ENCODE measurements around the gene MAP2K3. TPM values are rescaled to one million over a fixed set of nuclear protein-coding genes. Genes with fewer than 3 reads are reported as not detected.

The MAP2K3 gene
- total and polyA plus RNA-seq, 2 donors (not counting 3 experiments of a cell fraction or from before 2014, with no cell fraction given), result 15.3 to 36.3 TPM

GRCh38 chr17:21288571-21289017 lies 4.1 kb downstream of the MAP2K3 start:
- peak overlapping the region; percentile 20 for H3K4me2 ChIP-seq (ENCODE audit: insufficient read depth, low read length)
- peaks cover 62% of the 10 kb centered on the region for H3K79me2 ChIP-seq (ENCODE audit: control insufficient read depth, insufficient read depth, low read length)
- no peaks in the 10 kb centered on the region for H3K9me1 ChIP-seq (replicated peaks; ENCODE audit: control insufficient read depth, extremely low read depth, insufficient read depth, low read length)
- dilution Hi-C loops (cut with MboI; ENCODE audit: extremely low pct_ligation_motif_present, low sequenced_read_pairs) (no loop called here), intact Hi-C loops (cut with micrococcal nuclease) (loop anchor here (1.0 kb wide), 1 partner anchor 35 kb away; the partner anchor contains the start of gene NATD1)
- FAIRE-seq (no peak), DNase-seq (ENCODE audit: low read depth, low spot score) (no peak)
- TF ChIP-seq MAX (IDR thresholded peaks at IDR 0.05; ENCODE audit: insufficient read depth, insufficient read length), result no peak
- H3K27me3 ChIP-seq (ENCODE audit: control insufficient read depth in 2 of 2, insufficient read depth in 2 of 2, low read length in 2 of 2), result no peaks in the 10 kb centered on the region
- CTCF ChIA-PET, result interaction anchor here (1.0 to 3.9 kb wide), 6 partner anchors 8 to 224 kb away, joined by 3 to 39 read pairs (median 10); no protein-coding TSS in a partner anchor
- H3K36me3 ChIP-seq (ENCODE audit: control insufficient read depth in 2 of 2, extremely low read depth in 1 of 2, insufficient read depth in 2 of 2, low read length in 2 of 2), result no peaks in the 10 kb centered on the region
- H2AFZ ChIP-seq (ENCODE audit: low read depth, low read length), result no peak overlapping the region
- no peaks in the 10 kb centered on the region for H4K20me1 ChIP-seq (replicated peaks; ENCODE audit: control insufficient read depth, extremely low read depth, insufficient read depth, low read length)
- H3K9me3 ChIP-seq (replicated peaks; ENCODE audit: control insufficient read depth, insufficient read depth, low read length), result no peaks in the 10 kb centered on the region
- H3K27ac ChIP-seq (ENCODE audit: insufficient read depth, low read depth, low read length), result peak overlapping the region; percentile 99
- H3K4me1 ChIP-seq (ENCODE audit: control insufficient read depth, extremely low read depth, insufficient read depth, low read length), result peaks cover 39% of the 10 kb centered on the region
- POLR2A ChIA-PET, result interaction anchor here (0.7 kb wide), 1 partner anchor 18 kb away, joined by 3 read pairs; no protein-coding TSS in a partner anchor
- peak overlapping the region; percentile 44 for H3K9ac ChIP-seq (replicated peaks; ENCODE audit: extremely low read depth, insufficient read depth, low read length)
- BruUV-seq (replicated peaks), result no TSS peak
- H3K4me3 ChIP-seq (replicated peaks in 1 of 3; ENCODE audit: insufficient read depth in 1 of 3, low read depth in 1 of 3, low read length in 3 of 3), result no peak overlapping the region

GRCh38 chr17:21289175-21289901 lies 4.8 kb downstream of the MAP2K3 start:
- no peak overlapping the region for H2AFZ ChIP-seq (ENCODE audit: low read depth, low read length)
- H3K4me1 ChIP-seq (ENCODE audit: control insufficient read depth, extremely low read depth, insufficient read depth, low read length), result peaks cover 34% of the 10 kb centered on the region
- TF ChIP-seq MAX (IDR thresholded peaks at IDR 0.05; ENCODE audit: insufficient read depth, insufficient read length) (no peak), MYC (IDR thresholded peaks at IDR 0.05; ENCODE audit: low read depth, low read length) (no peak), POLR2AphosphoS5 (IDR thresholded peaks at IDR 0.05; ENCODE audit: insufficient read depth, low read depth, low read length) (no peak), FOS (IDR thresholded peaks at IDR 0.05; ENCODE audit: borderline replicate concordance, insufficient read depth, low read length) (no peak), JUN (IDR thresholded peaks at IDR 0.05; ENCODE audit: borderline replicate concordance, insufficient read depth, insufficient read length, low read depth) (no peak), CTCF (IDR thresholded peaks at IDR 0.05; ENCODE audit: extremely low read depth in 1 of 2, insufficient read depth in 1 of 2, low read depth in 1 of 2, low read length in 2 of 2) (no peak), EZH2 (IDR thresholded peaks at IDR 0.05; ENCODE audit: borderline replicate concordance, low read depth, low read length, severe bottlenecking) (no peak), GATA2 (IDR thresholded peaks at IDR 0.05; ENCODE audit: insufficient read depth, insufficient read length, low read depth, low read length) (no peak), POLR2A (IDR thresholded peaks at IDR 0.05; ENCODE audit: low read depth, low read length) (no peak)
- H3K9me1 ChIP-seq (replicated peaks; ENCODE audit: control insufficient read depth, extremely low read depth, insufficient read depth, low read length), result no peaks in the 10 kb centered on the region
- H3K27me3 ChIP-seq (ENCODE audit: control insufficient read depth in 2 of 2, insufficient read depth in 2 of 2, low read length in 2 of 2), result no peaks in the 10 kb centered on the region
- FAIRE-seq (no peak), DNase-seq (ENCODE audit: low read depth, low spot score) (no peak)
- POLR2A ChIA-PET, result no interaction called here
- intact Hi-C loops (cut with micrococcal nuclease) (no loop called here), dilution Hi-C loops (cut with MboI; ENCODE audit: extremely low pct_ligation_motif_present, low sequenced_read_pairs) (no loop called here)
- no peak overlapping the region for H3K27ac ChIP-seq (ENCODE audit: insufficient read depth, low read depth, low read length)
- H3K4me3 ChIP-seq (replicated peaks in 1 of 3; ENCODE audit: insufficient read depth in 1 of 3, low read depth in 1 of 3, low read length in 3 of 3), result no peak overlapping the region
- H3K36me3 ChIP-seq (ENCODE audit: control insufficient read depth in 2 of 2, extremely low read depth in 1 of 2, insufficient read depth in 2 of 2, low read length in 2 of 2), result no peaks in the 10 kb centered on the region
- H3K9me3 ChIP-seq (replicated peaks; ENCODE audit: control insufficient read depth, insufficient read depth, low read length), result no peaks in the 10 kb centered on the region
- CTCF ChIA-PET, result interaction anchor here (3.1 kb wide), 1 partner anchor 167 kb away, joined by 17 read pairs; no protein-coding TSS in a partner anchor
- peaks cover 62% of the 10 kb centered on the region for H3K79me2 ChIP-seq (ENCODE audit: control insufficient read depth, insufficient read depth, low read length)
- no peak overlapping the region for H3K9ac ChIP-seq (replicated peaks; ENCODE audit: extremely low read depth, insufficient read depth, low read length)
- no TSS peak for BruUV-seq (replicated peaks)
- no peaks in the 10 kb centered on the region for H4K20me1 ChIP-seq (replicated peaks; ENCODE audit: control insufficient read depth, extremely low read depth, insufficient read depth, low read length)
- no peak overlapping the region for H3K4me2 ChIP-seq (ENCODE audit: insufficient read depth, low read length)

Data from endothelial cell of umbilical vein (primary cell).